Activated B cell treated with CpG ODN at 0.5 μM for 24 hours (primary cell): Measurements from ENCODE around the gene OTUB2. TPM values are rescaled to one million over a fixed set of nuclear protein-coding genes. Genes with fewer than 3 reads are reported as not detected.

Experiments used
- ATAC-seq: fragments of 200-7000 bp; cut with Tn5 transposase; one replicate; pipeline ENCODE4 v1.10.0; 2021; ENCODE audit warnings: low read depth, mild to moderate bottlenecking, moderate library complexity
- CTCF ChIA-PET: fragments of 350-600 bp; sonication (Branson Sonifier 250); formaldehyde crosslinking; loops from one replicate; lab custom pipeline; 2021; ENCODE audit warnings: antibody characterized with exemption; lab: Charles Lee
- POLR2A ChIA-PET: fragments of 350-600 bp; sonication (Branson Sonifier 250); formaldehyde crosslinking; loops from one replicate; lab custom pipeline; 2021; ENCODE audit warnings: antibody characterized with exemption; lab: Charles Lee
- DNase-seq: peaks from one replicate; pipeline ENCODE4 v3.0.0; 2022
- H3K27ac Mint-ChIP-seq: one replicate; pipeline ENCODE4 v1.8.0; 2020; ENCODE audit warnings: mixed read lengths
- H3K27me3 Mint-ChIP-seq: one replicate; pipeline ENCODE4 v1.8.0; 2021; ENCODE audit warnings: mixed read lengths
- H3K36me3 Mint-ChIP-seq: one replicate; pipeline ENCODE4 v1.8.0; 2021; ENCODE audit warnings: low read depth, mixed read lengths
- H3K4me1 Mint-ChIP-seq: one replicate; pipeline ENCODE4 v1.8.0; 2021; ENCODE audit warnings: mixed read lengths
- H3K4me3 Mint-ChIP-seq: one replicate; pipeline ENCODE4 v1.8.0; 2020; ENCODE audit warnings: mild to moderate bottlenecking, mixed read lengths
- H3K9me3 Mint-ChIP-seq: one replicate; pipeline ENCODE4 v1.8.0; 2020; ENCODE audit warnings: mixed read lengths
- intact Hi-C: fragments of 100-400 bp; cut with micrococcal nuclease; formaldehyde crosslinking; loops from one replicate; pipeline ENCODE4 v1.15.1; 2024
- total RNA-seq: library from RNA; stranded (reverse); gene quantifications from 2 replicates; pipeline ENCODE4 v1.2.3, GENCODE V29; 2022
- TF ChIP-seq, protein P1 (sequence below): fragments of 200-600 bp; IDR thresholded peaks from one replicate; pipeline ENCODE4 v1.8.0; 2022; ENCODE audit warnings: antibody characterized with exemption, mild to moderate bottlenecking

OTUB2 gene
- total RNA-seq, 1 donor from 2014 or later: not detected

DNA sequence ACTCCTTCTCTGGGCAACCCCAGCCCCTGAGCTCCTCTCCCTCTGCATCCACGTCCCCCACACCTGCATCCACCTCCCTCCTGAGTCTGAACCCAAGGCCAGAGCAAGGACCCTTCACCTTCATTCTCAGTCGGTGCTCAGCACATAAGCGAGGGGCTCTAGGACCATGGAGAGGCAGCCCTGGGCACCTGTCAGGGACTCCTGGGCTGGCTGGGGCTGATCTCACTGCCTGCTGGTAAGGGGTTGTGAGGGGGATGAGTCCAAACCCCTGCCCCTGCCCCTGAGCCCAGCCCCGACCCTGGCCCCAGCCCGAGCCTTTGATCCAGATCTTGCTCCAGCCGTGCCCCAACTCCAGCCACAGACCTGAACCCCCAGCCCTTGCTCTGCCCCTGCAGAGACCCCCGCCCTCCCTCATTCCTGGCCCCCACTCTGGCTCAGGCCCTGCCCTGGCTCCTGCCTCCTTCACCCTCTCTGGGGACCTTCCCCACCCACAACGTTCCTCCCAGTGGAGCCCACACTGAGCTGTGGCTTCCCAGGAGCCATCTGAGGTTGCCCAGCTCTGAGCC, 29.9 kb upstream of the OTUB2 start:
- no peaks in the 10 kb centered on the region for H3K9me3 Mint-ChIP-seq
- POLR2A ChIA-PET: interaction anchor here (0.7 kb wide), 1 partner anchor 252 kb away, joined by 6 read pairs; no protein-coding TSS in a partner anchor
- no peak overlapping the region for H3K4me3 Mint-ChIP-seq
- H3K4me1 Mint-ChIP-seq: no peaks in the 10 kb centered on the region
- intact Hi-C loops: no loop called here
- H3K27me3 Mint-ChIP-seq: peaks cover 28% of the 10 kb centered on the region
- H3K27ac Mint-ChIP-seq: no peak overlapping the region
- no peaks in the 10 kb centered on the region for H3K36me3 Mint-ChIP-seq
- TF ChIP-seq, protein P1, sequence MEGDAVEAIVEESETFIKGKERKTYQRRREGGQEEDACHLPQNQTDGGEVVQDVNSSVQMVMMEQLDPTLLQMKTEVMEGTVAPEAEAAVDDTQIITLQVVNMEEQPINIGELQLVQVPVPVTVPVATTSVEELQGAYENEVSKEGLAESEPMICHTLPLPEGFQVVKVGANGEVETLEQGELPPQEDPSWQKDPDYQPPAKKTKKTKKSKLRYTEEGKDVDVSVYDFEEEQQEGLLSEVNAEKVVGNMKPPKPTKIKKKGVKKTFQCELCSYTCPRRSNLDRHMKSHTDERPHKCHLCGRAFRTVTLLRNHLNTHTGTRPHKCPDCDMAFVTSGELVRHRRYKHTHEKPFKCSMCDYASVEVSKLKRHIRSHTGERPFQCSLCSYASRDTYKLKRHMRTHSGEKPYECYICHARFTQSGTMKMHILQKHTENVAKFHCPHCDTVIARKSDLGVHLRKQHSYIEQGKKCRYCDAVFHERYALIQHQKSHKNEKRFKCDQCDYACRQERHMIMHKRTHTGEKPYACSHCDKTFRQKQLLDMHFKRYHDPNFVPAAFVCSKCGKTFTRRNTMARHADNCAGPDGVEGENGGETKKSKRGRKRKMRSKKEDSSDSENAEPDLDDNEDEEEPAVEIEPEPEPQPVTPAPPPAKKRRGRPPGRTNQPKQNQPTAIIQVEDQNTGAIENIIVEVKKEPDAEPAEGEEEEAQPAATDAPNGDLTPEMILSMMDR: no peak
- ATAC-seq: no peak
- no peak for DNase-seq
- CTCF ChIA-PET: interaction anchor here (1.0 to 11.8 kb wide), 2 partner anchors 26 to 57 kb away, joined by 3 to 307 read pairs; no protein-coding TSS in a partner anchor

DNA sequence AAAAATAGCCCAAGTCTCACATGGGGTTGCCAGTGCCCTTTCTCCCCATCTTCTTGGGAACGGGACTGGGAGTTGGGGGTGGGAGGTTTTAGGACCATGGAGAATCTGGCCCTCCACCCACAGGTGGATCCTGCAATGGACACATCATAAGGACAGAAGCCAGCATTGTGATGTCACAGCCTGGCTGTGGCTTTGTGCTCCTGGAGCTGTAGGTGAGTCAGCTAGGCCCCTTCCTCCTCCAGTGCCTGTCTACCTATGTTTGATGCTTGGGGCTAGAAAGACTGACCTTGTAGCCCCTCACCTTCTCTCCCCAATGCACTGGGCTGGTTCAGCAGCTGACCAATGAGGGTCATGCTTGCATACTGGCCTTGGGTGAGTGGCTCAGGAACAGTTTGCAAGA, 29.1 kb upstream of the OTUB2 start, which contains the start of gene CCDC197:
Gene CCDC197, plus strand, starts transcription at position 220 of the 400 bp plus-strand sequence. CDS start 831 bp downstream, outside the sequence.
- peaks cover 29% of the 10 kb centered on the region for H3K27me3 Mint-ChIP-seq
- H3K9me3 Mint-ChIP-seq: no peaks in the 10 kb centered on the region
- DNase-seq: no peak
- CTCF ChIA-PET: interaction anchor here (11.8 kb wide), 1 partner anchor 58 kb away, joined by 307 read pairs; no protein-coding TSS in a partner anchor
- intact Hi-C loops: no loop called here
- H3K4me3 Mint-ChIP-seq: no peak within 1 kb of the TSS
- H3K36me3 Mint-ChIP-seq: no peaks in the 10 kb centered on the region
- no peaks in the 10 kb centered on the region for H3K4me1 Mint-ChIP-seq
- TF ChIP-seq, protein P1: no peak
- ATAC-seq: no peak
- no peak within 1 kb of the TSS for H3K27ac Mint-ChIP-seq
- POLR2A ChIA-PET: interaction anchor here (0.6 to 1.6 kb wide), 4 partner anchors 18 to 251 kb away, joined by 3 to 6 read pairs (median 5); no protein-coding TSS in a partner anchor

DNA sequence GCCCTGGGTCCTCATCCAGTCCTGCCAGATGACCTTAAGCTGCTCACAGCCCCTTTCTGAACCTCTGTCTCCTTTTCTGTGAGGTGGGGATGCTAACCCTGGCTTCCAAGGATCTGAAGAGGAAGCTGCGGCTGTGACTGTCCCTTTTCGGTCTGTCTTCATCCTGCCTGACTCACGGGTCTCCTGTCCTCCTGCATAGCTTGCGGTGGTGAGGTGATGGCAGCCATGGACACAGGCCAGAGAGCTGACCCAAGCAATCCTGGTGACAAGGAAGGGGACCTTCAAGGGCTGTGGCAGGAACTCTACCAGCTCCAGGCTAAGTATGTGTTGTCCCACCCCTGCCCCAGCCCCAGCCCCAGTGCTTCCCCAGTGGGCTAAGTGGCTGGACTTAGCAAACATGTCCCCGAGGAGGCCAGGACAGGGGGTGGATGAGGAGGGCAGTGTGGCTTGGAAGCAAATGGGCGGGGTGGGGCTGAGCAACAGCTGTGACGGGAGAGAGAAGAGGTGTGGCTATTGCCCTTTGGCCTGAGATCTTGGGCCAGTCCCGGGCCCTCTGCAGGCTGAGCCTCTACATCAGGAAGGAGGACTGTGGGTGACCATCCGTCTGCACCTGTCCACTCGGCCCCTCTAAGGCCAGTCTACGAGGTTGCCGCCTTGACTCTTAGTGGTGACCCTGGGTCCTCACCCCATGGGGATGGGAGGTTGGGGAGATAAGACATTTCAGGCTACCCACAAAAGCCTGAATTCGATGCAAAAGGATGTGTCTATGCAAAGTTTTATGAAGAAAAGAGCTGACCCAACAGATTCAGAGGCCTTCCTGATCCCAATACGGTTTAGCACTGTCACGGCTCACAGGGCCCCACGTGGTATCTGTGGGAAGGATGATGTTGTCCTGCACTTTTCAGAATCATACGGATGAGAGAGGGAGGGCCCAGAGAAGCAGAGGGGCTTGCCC, 27.9 kb upstream of the OTUB2 start:
- ChIA-PET CTCF (interaction anchor here (1.2 to 11.8 kb wide), 2 partner anchors 14 to 59 kb away, joined by 3 to 307 read pairs; no protein-coding TSS in a partner anchor), POLR2A (interaction anchor here (1.6 to 2.1 kb wide), 2 partner anchors 30 to 58 kb away, joined by 5 to 8 read pairs; no protein-coding TSS in a partner anchor)
- no peaks in the 10 kb centered on the region for H3K9me3 Mint-ChIP-seq
- DNase-seq: no peak
- peaks cover 27% of the 10 kb centered on the region for H3K27me3 Mint-ChIP-seq
- H3K4me3 Mint-ChIP-seq: no peak overlapping the region
- intact Hi-C loops: no loop called here
- ATAC-seq: no peak
- no peaks in the 10 kb centered on the region for H3K4me1 Mint-ChIP-seq
- no peak overlapping the region for H3K27ac Mint-ChIP-seq
- no peaks in the 10 kb centered on the region for H3K36me3 Mint-ChIP-seq
- TF ChIP-seq, protein P1: no peak

DNA sequence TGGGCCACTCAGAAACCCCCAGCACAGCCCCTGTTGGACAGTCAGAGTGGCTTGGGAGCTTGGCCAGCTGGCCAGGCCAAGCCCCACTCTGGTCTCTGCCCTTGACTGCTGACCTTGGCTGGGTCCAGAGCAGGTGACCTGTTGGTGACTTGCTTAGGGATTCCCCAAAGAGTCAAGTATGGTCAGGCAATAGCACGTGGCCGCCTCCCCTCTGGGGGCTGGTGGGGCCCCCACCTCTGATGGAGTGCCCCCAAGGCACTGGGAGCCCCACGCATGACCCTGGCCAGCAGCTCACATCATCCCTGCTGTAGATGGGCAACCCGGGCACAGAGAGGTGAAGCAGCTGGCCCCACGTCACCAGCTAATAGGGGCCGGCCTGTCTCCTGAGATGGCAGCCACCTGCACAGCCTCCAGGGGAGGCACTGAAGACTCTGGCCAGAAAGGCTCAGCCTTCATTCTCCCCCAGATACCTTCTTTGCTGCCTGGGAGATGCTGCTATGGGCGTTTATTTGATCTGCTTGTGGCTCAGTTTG, 27.2 kb upstream of the OTUB2 start:
- intact Hi-C loops: no loop called here
- Mint-ChIP-seq H3K4me3 (no peak overlapping the region), H3K27ac (no peak overlapping the region), H3K9me3 (no peaks in the 10 kb centered on the region), H3K4me1 (no peaks in the 10 kb centered on the region), H3K27me3 (peaks cover 31% of the 10 kb centered on the region), H3K36me3 (no peaks in the 10 kb centered on the region)
- ChIA-PET CTCF (interaction anchor here (1.2 to 11.8 kb wide), 3 partner anchors 14 to 60 kb away, joined by 3 to 307 read pairs (median 32); no protein-coding TSS in a partner anchor), POLR2A (interaction anchor here (1.4 to 3.0 kb wide), 3 partner anchors 20 to 59 kb away, joined by 7 to 18 read pairs (median 8); no protein-coding TSS in a partner anchor)
- ATAC-seq: no peak
- TF ChIP-seq, protein P1: no peak
- no peak for DNase-seq
